Measurements from ENCODE around the gene SLC12A4. TPM values are rescaled to one million over a fixed set of nuclear protein-coding genes. Genes with fewer than 3 reads are reported as not detected.

The SLC12A4 gene
- total and polyA plus RNA-seq, 2 experiments from 2014 or later: 19.9 to 53.0 TPM

DNA sequence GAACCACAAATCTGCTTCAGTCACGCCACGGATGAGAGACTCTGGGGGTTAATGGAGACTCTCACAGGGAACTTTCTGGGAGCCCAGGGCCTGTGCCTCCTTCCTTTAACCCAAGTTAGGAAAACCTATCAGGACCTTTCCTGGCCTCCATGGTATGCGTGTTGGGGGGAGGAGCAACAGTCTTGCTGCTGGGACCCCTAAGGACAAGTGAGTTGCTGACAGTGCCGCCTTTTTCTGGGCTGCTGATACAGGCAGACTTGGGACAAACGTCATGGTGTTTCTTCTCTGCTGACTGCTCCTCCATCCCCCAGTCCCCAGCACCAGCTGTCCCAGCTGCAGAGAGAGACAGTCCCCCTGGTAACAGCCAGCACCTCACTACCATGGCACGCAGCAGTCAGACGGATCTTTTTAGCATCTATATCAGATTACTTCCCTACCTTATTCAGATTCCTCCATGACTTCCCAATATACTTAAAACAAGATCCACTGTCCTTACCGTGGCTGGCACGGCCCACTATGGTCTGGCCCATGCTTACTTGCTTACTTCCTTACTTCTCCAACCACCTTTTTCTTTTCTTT lies 40.8 kb upstream of the SLC12A4 start:
- ATAC-seq (peak; percentile 59), DNase-seq (ENCODE audit: low spot score) (peak; percentile 49)
- Histone ChIP-seq H2AFZ (peak overlapping the region; percentile 96), H4K20me1 (replicated peaks; ENCODE audit: insufficient read depth) (no peaks in the 10 kb centered on the region), H3K36me3 (ENCODE audit: insufficient read depth) (no peaks in the 10 kb centered on the region), H3K4me3 (no peak overlapping the region), H3K27me3 (ENCODE audit: insufficient read depth) (no peaks in the 10 kb centered on the region), H3K27ac (ENCODE audit: low read depth) (no peak overlapping the region), H3K9me2 (ENCODE audit: insufficient read depth) (0 out of 2 replicates have a peak, but pooled peaks cover 4% of the 10 kb centered on the region), H3K4me2 (no peak overlapping the region), H3K4me1 (ENCODE audit: insufficient read depth) (no peaks in the 10 kb centered on the region), H3K79me2 (replicated peaks; ENCODE audit: insufficient read depth) (no peaks in the 10 kb centered on the region), H3F3A (replicated peaks; ENCODE audit: low read depth) (no peaks in the 10 kb centered on the region)
- Mint-ChIP-seq H3K9me3 (no peaks in the 10 kb centered on the region), H3K4me3 (no peak overlapping the region), H3K27me3 (ENCODE audit: insufficient read depth, low read depth, poor library complexity) (peaks cover 17% of the 10 kb centered on the region), H3K36me3 (ENCODE audit: low read depth) (no peaks in the 10 kb centered on the region), H3K27ac (no peak overlapping the region; the same call in 1 of the 2 replicates), H3K4me1 (peaks cover 15% of the 10 kb centered on the region)
- TF ChIP-seq CREB1 (CRISPR knock-in tag; IDR thresholded peaks at IDR 0.05; ENCODE audit: low read depth) (no peak), EZH2phosphoT487 (IDR thresholded peaks at IDR 0.05; ENCODE audit: unreplicated experiment) (no peak), JUNB (IDR thresholded peaks at IDR 0.05; ENCODE audit: unreplicated experiment) (no peak), ZNF114 (CRISPR knock-in tag; IDR thresholded peaks at IDR 0.05) (no peak), NANOG (IDR thresholded peaks at IDR 0.05; ENCODE audit: borderline replicate concordance) (no peak), ZNF331 (CRISPR knock-in tag; IDR thresholded peaks at IDR 0.05; ENCODE audit: low read depth) (no peak), POLR2AphosphoS5 (IDR thresholded peaks at IDR 0.05; ENCODE audit: low read depth) (no peak), STAT1 (IDR thresholded peaks at IDR 0.05; ENCODE audit: unreplicated experiment) (no peak)
- TF ChIP-seq, protein P1, sequence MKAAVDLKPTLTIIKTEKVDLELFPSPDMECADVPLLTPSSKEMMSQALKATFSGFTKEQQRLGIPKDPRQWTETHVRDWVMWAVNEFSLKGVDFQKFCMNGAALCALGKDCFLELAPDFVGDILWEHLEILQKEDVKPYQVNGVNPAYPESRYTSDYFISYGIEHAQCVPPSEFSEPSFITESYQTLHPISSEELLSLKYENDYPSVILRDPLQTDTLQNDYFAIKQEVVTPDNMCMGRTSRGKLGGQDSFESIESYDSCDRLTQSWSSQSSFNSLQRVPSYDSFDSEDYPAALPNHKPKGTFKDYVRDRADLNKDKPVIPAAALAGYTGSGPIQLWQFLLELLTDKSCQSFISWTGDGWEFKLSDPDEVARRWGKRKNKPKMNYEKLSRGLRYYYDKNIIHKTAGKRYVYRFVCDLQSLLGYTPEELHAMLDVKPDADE (IDR thresholded peaks at IDR 0.05): no peak
- TF ChIP-seq, protein P2, sequence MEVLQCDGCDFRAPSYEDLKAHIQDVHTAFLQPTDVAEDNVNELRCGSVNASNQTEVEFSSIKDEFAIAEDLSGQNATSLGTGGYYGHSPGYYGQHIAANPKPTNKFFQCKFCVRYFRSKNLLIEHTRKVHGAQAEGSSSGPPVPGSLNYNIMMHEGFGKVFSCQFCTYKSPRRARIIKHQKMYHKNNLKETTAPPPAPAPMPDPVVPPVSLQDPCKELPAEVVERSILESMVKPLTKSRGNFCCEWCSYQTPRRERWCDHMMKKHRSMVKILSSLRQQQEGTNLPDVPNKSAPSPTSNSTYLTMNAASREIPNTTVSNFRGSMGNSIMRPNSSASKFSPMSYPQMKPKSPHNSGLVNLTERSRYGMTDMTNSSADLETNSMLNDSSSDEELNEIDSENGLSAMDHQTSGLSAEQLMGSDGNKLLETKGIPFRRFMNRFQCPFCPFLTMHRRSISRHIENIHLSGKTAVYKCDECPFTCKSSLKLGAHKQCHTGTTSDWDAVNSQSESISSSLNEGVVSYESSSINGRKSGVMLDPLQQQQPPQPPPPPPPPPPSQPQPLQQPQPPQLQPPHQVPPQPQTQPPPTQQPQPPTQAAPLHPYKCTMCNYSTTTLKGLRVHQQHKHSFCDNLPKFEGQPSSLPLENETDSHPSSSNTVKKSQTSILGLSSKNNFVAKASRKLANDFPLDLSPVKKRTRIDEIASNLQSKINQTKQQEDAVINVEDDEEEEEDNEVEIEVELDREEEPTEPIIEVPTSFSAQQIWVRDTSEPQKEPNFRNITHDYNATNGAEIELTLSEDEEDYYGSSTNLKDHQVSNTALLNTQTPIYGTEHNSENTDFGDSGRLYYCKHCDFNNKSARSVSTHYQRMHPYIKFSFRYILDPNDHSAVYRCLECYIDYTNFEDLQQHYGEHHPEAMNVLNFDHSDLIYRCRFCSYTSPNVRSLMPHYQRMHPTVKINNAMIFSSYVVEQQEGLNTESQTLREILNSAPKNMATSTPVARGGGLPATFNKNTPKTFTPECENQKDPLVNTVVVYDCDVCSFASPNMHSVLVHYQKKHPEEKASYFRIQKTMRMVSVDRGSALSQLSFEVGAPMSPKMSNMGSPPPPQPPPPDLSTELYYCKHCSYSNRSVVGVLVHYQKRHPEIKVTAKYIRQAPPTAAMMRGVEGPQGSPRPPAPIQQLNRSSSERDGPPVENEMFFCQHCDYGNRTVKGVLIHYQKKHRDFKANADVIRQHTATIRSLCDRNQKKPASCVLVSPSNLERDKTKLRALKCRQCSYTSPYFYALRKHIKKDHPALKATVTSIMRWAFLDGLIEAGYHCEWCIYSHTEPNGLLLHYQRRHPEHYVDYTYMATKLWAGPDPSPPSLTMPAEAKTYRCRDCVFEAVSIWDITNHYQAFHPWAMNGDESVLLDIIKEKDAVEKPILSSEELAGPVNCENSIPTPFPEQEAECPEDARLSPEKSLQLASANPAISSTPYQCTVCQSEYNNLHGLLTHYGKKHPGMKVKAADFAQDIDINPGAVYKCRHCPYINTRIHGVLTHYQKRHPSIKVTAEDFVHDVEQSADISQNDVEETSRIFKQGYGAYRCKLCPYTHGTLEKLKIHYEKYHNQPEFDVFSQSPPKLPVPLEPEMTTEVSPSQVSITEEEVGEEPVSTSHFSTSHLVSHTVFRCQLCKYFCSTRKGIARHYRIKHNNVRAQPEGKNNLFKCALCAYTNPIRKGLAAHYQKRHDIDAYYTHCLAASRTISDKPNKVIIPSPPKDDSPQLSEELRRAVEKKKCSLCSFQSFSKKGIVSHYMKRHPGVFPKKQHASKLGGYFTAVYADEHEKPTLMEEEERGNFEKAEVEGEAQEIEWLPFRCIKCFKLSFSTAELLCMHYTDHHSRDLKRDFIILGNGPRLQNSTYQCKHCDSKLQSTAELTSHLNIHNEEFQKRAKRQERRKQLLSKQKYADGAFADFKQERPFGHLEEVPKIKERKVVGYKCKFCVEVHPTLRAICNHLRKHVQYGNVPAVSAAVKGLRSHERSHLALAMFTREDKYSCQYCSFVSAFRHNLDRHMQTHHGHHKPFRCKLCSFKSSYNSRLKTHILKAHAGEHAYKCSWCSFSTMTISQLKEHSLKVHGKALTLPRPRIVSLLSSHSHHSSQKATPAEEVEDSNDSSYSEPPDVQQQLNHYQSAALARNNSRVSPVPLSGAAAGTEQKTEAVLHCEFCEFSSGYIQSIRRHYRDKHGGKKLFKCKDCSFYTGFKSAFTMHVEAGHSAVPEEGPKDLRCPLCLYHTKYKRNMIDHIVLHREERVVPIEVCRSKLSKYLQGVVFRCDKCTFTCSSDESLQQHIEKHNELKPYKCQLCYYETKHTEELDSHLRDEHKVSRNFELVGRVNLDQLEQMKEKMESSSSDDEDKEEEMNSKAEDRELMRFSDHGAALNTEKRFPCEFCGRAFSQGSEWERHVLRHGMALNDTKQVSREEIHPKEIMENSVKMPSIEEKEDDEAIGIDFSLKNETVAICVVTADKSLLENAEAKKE (CRISPR knock-in tag; IDR thresholded peaks at IDR 0.05): no peak
- TF ChIP-seq, protein P3, sequence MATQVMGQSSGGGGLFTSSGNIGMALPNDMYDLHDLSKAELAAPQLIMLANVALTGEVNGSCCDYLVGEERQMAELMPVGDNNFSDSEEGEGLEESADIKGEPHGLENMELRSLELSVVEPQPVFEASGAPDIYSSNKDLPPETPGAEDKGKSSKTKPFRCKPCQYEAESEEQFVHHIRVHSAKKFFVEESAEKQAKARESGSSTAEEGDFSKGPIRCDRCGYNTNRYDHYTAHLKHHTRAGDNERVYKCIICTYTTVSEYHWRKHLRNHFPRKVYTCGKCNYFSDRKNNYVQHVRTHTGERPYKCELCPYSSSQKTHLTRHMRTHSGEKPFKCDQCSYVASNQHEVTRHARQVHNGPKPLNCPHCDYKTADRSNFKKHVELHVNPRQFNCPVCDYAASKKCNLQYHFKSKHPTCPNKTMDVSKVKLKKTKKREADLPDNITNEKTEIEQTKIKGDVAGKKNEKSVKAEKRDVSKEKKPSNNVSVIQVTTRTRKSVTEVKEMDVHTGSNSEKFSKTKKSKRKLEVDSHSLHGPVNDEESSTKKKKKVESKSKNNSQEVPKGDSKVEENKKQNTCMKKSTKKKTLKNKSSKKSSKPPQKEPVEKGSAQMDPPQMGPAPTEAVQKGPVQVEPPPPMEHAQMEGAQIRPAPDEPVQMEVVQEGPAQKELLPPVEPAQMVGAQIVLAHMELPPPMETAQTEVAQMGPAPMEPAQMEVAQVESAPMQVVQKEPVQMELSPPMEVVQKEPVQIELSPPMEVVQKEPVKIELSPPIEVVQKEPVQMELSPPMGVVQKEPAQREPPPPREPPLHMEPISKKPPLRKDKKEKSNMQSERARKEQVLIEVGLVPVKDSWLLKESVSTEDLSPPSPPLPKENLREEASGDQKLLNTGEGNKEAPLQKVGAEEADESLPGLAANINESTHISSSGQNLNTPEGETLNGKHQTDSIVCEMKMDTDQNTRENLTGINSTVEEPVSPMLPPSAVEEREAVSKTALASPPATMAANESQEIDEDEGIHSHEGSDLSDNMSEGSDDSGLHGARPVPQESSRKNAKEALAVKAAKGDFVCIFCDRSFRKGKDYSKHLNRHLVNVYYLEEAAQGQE (IDR thresholded peaks at IDR 0.05; ENCODE audit: unreplicated experiment): no peak
- TF ChIP-seq, protein P4, sequence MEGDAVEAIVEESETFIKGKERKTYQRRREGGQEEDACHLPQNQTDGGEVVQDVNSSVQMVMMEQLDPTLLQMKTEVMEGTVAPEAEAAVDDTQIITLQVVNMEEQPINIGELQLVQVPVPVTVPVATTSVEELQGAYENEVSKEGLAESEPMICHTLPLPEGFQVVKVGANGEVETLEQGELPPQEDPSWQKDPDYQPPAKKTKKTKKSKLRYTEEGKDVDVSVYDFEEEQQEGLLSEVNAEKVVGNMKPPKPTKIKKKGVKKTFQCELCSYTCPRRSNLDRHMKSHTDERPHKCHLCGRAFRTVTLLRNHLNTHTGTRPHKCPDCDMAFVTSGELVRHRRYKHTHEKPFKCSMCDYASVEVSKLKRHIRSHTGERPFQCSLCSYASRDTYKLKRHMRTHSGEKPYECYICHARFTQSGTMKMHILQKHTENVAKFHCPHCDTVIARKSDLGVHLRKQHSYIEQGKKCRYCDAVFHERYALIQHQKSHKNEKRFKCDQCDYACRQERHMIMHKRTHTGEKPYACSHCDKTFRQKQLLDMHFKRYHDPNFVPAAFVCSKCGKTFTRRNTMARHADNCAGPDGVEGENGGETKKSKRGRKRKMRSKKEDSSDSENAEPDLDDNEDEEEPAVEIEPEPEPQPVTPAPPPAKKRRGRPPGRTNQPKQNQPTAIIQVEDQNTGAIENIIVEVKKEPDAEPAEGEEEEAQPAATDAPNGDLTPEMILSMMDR (conservative IDR thresholded peaks at IDR 0.05; ENCODE audit: low read depth in 2 of 2): no peak
